ENCODE measurements around the gene MPRIP.

Gene MPRIP

GRCh38 chr17:17019430-17019762 is 22.9 kb upstream of the MPRIP start:
- TF ChIP-seq, protein P1, sequence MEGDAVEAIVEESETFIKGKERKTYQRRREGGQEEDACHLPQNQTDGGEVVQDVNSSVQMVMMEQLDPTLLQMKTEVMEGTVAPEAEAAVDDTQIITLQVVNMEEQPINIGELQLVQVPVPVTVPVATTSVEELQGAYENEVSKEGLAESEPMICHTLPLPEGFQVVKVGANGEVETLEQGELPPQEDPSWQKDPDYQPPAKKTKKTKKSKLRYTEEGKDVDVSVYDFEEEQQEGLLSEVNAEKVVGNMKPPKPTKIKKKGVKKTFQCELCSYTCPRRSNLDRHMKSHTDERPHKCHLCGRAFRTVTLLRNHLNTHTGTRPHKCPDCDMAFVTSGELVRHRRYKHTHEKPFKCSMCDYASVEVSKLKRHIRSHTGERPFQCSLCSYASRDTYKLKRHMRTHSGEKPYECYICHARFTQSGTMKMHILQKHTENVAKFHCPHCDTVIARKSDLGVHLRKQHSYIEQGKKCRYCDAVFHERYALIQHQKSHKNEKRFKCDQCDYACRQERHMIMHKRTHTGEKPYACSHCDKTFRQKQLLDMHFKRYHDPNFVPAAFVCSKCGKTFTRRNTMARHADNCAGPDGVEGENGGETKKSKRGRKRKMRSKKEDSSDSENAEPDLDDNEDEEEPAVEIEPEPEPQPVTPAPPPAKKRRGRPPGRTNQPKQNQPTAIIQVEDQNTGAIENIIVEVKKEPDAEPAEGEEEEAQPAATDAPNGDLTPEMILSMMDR (conservative IDR thresholded peaks at IDR 0.05; ENCODE audit: low read depth, low read length): no peak
- no peak for DNase-seq (ENCODE audit: low read depth)
- H3K4me3 ChIP-seq (ENCODE audit: low read depth, low read length): no peak overlapping the region

DNA sequence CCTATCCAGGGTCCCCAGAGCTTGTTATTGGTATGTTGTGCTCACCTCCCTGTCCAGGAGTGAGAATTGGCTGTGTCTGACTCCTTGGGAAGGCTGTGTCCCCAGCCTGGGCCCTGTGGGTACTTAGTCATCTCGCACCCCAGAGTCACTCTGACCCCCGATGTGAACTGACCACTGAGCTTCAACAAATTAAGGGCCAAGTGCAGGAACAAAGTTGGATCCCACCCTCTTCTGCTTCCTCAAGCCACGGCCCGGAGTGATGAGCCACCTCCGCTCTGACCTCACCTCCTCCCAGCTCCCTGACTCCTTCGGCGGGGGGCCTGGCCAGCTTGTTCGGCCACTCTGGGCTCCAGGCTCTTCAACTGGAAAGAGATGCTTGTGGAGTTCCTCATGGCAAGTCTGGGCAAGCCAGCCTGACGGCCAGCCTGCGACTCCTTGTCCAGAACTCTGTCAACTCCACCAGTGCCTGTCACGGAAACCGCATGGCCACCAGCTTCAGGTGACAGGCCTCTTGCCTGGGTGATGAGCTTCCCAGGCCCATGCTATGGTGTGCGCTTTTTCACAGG is 22.3 kb upstream of the MPRIP start:
- TF ChIP-seq, protein P1 (conservative IDR thresholded peaks at IDR 0.05; ENCODE audit: low read depth, low read length): no peak
- DNase-seq (ENCODE audit: low read depth): no peak
- H3K4me3 ChIP-seq (ENCODE audit: low read depth, low read length): no peak overlapping the region

DNA sequence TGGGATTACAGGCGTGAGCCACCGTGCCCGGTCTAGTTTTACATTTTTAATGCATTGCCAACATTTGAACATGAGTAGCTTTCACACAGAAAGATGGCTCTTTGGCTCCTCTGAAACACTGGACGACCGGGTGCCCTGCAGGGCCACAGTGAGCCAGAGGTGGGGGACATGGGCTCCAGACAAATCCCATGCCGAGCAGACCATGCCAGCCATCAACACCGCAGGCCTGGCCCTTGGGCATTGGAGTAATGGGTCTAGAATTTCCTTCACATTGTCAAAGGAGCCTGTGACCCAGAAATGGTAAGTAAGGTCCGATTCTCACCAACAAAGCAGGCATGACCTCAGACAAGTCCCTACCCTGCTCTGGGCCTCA is 21.4 kb upstream of the MPRIP start:
- TF ChIP-seq, protein P1 (conservative IDR thresholded peaks at IDR 0.05; ENCODE audit: low read depth, low read length): no peak
- no peak for DNase-seq (ENCODE audit: low read depth)
- H3K4me3 ChIP-seq (ENCODE audit: low read depth, low read length): no peak overlapping the region

DNA sequence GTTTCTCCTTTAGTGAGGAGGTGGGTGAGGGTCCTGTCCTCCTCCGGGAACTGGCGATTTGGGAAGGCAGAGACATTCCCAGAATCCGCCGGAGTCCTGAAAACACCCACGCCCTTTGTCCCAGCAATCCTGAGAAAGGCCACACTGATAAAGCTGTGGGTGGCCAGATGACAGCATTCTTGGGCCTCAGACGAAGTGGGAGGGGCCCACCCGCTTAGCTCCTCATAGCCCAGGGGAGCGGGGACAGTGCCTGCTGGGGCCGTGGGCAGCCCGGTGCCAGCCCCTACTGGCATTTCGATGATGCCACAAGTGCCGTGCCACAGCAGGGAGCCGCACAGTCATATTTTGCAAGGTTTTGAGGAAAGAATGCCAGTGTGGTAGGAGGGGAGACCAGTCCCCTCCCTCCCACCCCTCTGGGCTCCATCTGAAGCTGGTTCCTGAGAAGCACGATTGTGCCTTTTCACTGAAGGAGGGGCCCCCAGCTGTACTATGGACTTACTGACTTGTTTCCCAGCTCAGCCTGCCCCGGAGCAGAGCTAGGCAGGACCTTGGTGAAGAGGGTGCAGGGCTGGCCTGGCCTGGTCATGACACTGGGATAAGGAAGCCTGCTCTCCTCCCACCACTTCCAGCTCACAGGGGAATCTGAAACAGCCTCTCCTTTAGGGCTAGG is 20.9 kb upstream of the MPRIP start:
- TF ChIP-seq, protein P1 (conservative IDR thresholded peaks at IDR 0.05; ENCODE audit: low read depth, low read length): no peak
- no peak for DNase-seq (ENCODE audit: low read depth)
- no peak overlapping the region for H3K4me3 ChIP-seq (ENCODE audit: low read depth, low read length)

DNA sequence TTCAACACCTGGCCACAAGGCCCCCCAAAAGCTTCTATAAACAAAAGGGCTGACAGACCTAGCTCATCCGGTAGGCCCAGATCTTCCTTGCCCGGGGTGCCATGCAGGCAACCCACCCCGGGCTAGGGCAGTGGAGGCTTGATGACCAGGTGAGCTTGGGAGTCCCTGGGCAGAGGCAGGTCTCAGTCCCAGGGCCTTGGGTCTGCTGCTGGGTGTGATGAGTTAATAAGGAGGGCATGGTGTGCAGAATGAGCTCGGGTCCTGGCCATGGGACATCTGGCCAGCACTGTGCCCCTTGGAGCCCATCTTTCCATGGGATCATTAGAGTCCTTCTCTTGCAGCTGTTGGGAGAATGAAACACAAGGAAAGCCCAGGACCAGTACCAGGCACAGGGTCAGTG is 20.2 kb upstream of the MPRIP start:
- no peak for DNase-seq (ENCODE audit: low read depth)
- H3K4me3 ChIP-seq (ENCODE audit: low read depth, low read length): no peak overlapping the region
- TF ChIP-seq, protein P1 (conservative IDR thresholded peaks at IDR 0.05; ENCODE audit: low read depth, low read length): no peak

GRCh38 chr17:17022456-17022855 is 19.8 kb upstream of the MPRIP start:
- H3K4me3 ChIP-seq (ENCODE audit: low read depth, low read length): no peak overlapping the region
- TF ChIP-seq, protein P1 (conservative IDR thresholded peaks at IDR 0.05; ENCODE audit: low read depth, low read length): no peak
- DNase-seq (ENCODE audit: low read depth): no peak

GRCh38 chr17:17024778-17025300 is 17.4 kb upstream of the MPRIP start:
- no peak for DNase-seq (ENCODE audit: low read depth)
- TF ChIP-seq, protein P1 (conservative IDR thresholded peaks at IDR 0.05; ENCODE audit: low read depth, low read length): no peak
- H3K4me3 ChIP-seq (ENCODE audit: low read depth, low read length): no peak overlapping the region

All from choroid plexus epithelial cell (primary cell).